Measurements from ENCODE around the gene GRM7. TPM values are rescaled to one million over a fixed set of nuclear protein-coding genes. Genes with fewer than 3 reads are reported as not detected.

Gene GRM7
- total RNA-seq, 1 experiment from 2014 or later, result not detected

DNA sequence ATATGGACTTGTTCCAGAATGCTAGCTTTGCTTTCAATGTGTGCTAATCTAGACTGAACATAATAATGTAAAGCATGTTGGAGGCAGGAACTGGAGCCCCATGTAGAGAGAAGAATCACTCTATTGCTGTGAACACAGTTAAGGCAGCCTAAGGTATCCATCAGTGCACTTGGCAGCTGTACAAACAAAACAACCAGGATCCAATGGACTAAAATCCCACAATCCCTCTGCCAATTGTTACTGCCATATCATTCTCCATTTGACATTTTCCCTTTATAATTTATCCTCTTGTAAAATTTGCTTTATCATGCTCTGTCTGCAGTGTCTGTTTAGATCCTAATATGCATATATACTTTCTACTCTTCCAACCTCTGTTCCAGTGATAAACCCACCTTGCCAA lies 883.9 kb downstream of the GRM7 start:
- no peak for TF ChIP-seq EZH2 (IDR thresholded peaks at IDR 0.05; ENCODE audit: borderline replicate concordance, low read depth, low read length, poor library complexity, severe bottlenecking)
- TF ChIP-seq, protein P1, sequence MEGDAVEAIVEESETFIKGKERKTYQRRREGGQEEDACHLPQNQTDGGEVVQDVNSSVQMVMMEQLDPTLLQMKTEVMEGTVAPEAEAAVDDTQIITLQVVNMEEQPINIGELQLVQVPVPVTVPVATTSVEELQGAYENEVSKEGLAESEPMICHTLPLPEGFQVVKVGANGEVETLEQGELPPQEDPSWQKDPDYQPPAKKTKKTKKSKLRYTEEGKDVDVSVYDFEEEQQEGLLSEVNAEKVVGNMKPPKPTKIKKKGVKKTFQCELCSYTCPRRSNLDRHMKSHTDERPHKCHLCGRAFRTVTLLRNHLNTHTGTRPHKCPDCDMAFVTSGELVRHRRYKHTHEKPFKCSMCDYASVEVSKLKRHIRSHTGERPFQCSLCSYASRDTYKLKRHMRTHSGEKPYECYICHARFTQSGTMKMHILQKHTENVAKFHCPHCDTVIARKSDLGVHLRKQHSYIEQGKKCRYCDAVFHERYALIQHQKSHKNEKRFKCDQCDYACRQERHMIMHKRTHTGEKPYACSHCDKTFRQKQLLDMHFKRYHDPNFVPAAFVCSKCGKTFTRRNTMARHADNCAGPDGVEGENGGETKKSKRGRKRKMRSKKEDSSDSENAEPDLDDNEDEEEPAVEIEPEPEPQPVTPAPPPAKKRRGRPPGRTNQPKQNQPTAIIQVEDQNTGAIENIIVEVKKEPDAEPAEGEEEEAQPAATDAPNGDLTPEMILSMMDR (conservative IDR thresholded peaks at IDR 0.05; ENCODE audit: low read depth, low read length), result no peak
- Histone ChIP-seq H3K27me3 (replicated peaks; ENCODE audit: insufficient read depth, low read depth, low read length, poor library complexity) (no peaks in the 10 kb centered on the region), H3K36me3 (ENCODE audit: insufficient read depth, low read length, poor library complexity, severe bottlenecking) (no peaks in the 10 kb centered on the region), H3K4me3 (ENCODE audit: low read depth, low read length, poor library complexity, severe bottlenecking) (no peak overlapping the region), H3K4me1 (ENCODE audit: insufficient read depth, low read length, poor library complexity, severe bottlenecking) (no peaks in the 10 kb centered on the region), H3K9me3 (ENCODE audit: low read depth, low read length, poor library complexity, severe bottlenecking) (no peaks in the 10 kb centered on the region), H3K27ac (ENCODE audit: low read depth, low read length, poor library complexity, severe bottlenecking) (no peak overlapping the region)
- POLR2A ChIA-PET (ENCODE audit: low non-redundant PET), result no interaction called here
- CTCF ChIA-PET, result no interaction called here
- intact Hi-C loops (cut with micrococcal nuclease; ENCODE audit: unreplicated experiment), result no loop called here
- no peak for DNase-seq (ENCODE audit: low spot score)
- BruUV-seq (replicated peaks), result no TSS peak

DNA sequence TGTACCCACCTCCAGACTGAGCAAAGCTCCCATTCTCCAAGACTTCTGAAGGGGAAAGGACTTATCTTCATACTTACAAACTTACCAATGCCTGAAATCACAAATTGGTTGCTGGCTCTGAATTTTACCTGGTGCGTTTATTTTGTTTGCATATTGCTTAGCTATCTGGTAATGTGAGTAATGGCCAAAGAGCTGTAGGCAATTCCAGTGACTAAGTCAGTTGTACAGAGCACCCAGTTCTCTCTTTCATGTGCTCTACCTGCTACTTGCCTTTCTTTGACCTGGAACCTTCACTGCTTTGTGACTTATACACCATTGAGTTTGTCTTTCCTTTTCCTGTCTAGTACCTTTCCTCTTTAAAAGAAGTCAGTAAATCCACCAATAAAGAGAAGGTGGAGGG lies 884.8 kb downstream of the GRM7 start:
- Histone ChIP-seq H3K27me3 (replicated peaks; ENCODE audit: insufficient read depth, low read depth, low read length, poor library complexity) (no peaks in the 10 kb centered on the region), H3K36me3 (ENCODE audit: insufficient read depth, low read length, poor library complexity, severe bottlenecking) (no peaks in the 10 kb centered on the region), H3K27ac (ENCODE audit: low read depth, low read length, poor library complexity, severe bottlenecking) (no peak overlapping the region), H3K4me1 (ENCODE audit: insufficient read depth, low read length, poor library complexity, severe bottlenecking) (no peaks in the 10 kb centered on the region), H3K4me3 (ENCODE audit: low read depth, low read length, poor library complexity, severe bottlenecking) (no peak overlapping the region), H3K9me3 (ENCODE audit: low read depth, low read length, poor library complexity, severe bottlenecking) (no peaks in the 10 kb centered on the region)
- ChIA-PET POLR2A (ENCODE audit: low non-redundant PET) (no interaction called here), CTCF (no interaction called here)
- intact Hi-C loops (cut with micrococcal nuclease; ENCODE audit: unreplicated experiment), result no loop called here
- no TSS peak for BruUV-seq (replicated peaks)
- DNase-seq (ENCODE audit: low spot score), result no peak
- TF ChIP-seq EZH2 (IDR thresholded peaks at IDR 0.05; ENCODE audit: borderline replicate concordance, low read depth, low read length, poor library complexity, severe bottlenecking), result no peak
- TF ChIP-seq, protein P1 (conservative IDR thresholded peaks at IDR 0.05; ENCODE audit: low read depth, low read length), result no peak

DNA sequence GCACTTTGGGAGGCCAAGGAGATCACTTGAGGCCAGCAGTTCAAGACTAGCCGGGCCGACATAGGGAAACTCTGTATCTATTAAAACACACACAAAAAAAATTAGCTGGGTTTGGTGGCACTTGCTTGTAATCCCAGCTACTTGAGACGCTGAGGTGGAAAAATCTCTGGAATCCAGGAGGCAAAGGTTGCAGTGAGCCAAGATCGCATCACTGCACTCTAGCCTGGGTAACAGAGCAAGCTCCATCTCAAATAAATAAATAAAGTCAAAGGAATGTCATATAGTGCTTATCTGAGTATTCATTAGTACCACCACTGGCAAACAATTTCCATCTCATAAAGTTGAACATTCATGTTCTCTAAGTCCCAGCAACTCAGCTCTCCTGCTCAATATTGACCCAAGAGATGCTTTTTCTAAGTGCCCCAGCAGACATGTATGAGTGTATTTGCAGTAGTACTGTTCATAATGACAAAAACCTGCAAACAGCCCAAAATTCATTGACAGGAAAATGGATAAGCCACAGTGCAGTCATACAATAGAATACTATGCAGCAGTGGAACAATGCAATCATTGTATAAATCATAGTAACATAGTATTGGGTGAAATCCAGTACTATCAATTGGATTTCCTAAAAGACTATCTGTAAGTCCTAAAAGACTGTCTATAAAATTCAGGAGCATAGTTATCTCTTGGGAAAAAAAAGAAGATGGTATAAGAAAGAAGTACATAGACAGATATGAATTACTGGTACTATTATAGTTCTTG lies 889.2 kb downstream of the GRM7 start:
- Histone ChIP-seq H3K36me3 (ENCODE audit: insufficient read depth, low read length, poor library complexity, severe bottlenecking) (no peaks in the 10 kb centered on the region), H3K9me3 (ENCODE audit: low read depth, low read length, poor library complexity, severe bottlenecking) (no peaks in the 10 kb centered on the region), H3K4me1 (ENCODE audit: insufficient read depth, low read length, poor library complexity, severe bottlenecking) (no peaks in the 10 kb centered on the region), H3K27me3 (replicated peaks; ENCODE audit: insufficient read depth, low read depth, low read length, poor library complexity) (no peaks in the 10 kb centered on the region), H3K4me3 (ENCODE audit: low read depth, low read length, poor library complexity, severe bottlenecking) (no peak overlapping the region), H3K27ac (ENCODE audit: low read depth, low read length, poor library complexity, severe bottlenecking) (no peak overlapping the region)
- TF ChIP-seq, protein P1 (conservative IDR thresholded peaks at IDR 0.05; ENCODE audit: low read depth, low read length), result no peak
- no peak for TF ChIP-seq EZH2 (IDR thresholded peaks at IDR 0.05; ENCODE audit: borderline replicate concordance, low read depth, low read length, poor library complexity, severe bottlenecking)
- intact Hi-C loops (cut with micrococcal nuclease; ENCODE audit: unreplicated experiment), result no loop called here
- ChIA-PET CTCF (no interaction called here), POLR2A (ENCODE audit: low non-redundant PET) (no interaction called here)
- BruUV-seq (replicated peaks), result no TSS peak
- no peak for DNase-seq (ENCODE audit: low spot score)

Data from A673 (cell line).